NB4 (cell line): ENCODE measurements around the gene SMPD3.

Experiments used
- DNase-seq: peaks from one replicate; pipeline ENCODE4 v3.0.0; 2010; ENCODE audit warnings: low read depth
- H3K4me3 ChIP-seq: one replicate; pipeline ENCODE4 v1.5.1; 2011; ENCODE audit warnings: mild to moderate bottlenecking, low read depth, low read length, moderate library complexity
- CTCF ChIP-seq: IDR thresholded peaks from one replicate; pipeline ENCODE4 v1.5.1; 2012; ENCODE audit warnings: low read depth, low read length
- MAX ChIP-seq: IDR thresholded peaks from 2 replicates; pipeline ENCODE4 v1.6.1; 2011; ENCODE audit warnings: low read depth, low read length
- MYC ChIP-seq: IDR thresholded peaks from 2 replicates; pipeline ENCODE4 v1.6.1; 2011; ENCODE audit warnings: low read depth, low read length
- POLR2A ChIP-seq: IDR thresholded peaks from 2 replicates; pipeline ENCODE4 v1.6.1; 2011; ENCODE audit warnings: mild to moderate bottlenecking; ENCODE audit not compliant: insufficient read length; ENCODE audit errors: extremely low read depth

The SMPD3 gene

GRCh38 chr16:68387301-68387700 is 61.0 kb downstream of the SMPD3 start:
- no peak overlapping the region for H3K4me3 ChIP-seq
- TF ChIP-seq MYC = no peak
- no peak for TF ChIP-seq MAX
- no peak for TF ChIP-seq CTCF
- TF ChIP-seq POLR2A = no peak
- DNase-seq = no peak

GRCh38 chr16:68386628-68387027 is 61.7 kb downstream of the SMPD3 start:
- no peak overlapping the region for H3K4me3 ChIP-seq
- DNase-seq = no peak
- TF ChIP-seq MAX = no peak
- no peak for TF ChIP-seq POLR2A
- no peak for TF ChIP-seq CTCF
- TF ChIP-seq MYC = no peak

- peak; percentile 67 for DNase-seq
- H3K4me3 ChIP-seq = no peak overlapping the region
- no peak for TF ChIP-seq POLR2A
- TF ChIP-seq MAX = no peak
- no peak for TF ChIP-seq CTCF
- no peak for TF ChIP-seq MYC
These were observed 62.9 kb downstream of the SMPD3 start for GRCh38 chr16:68385371-68385770.

- DNase-seq = peak; percentile 78
- no peak for TF ChIP-seq CTCF
- TF ChIP-seq POLR2A = peak; percentile 28
- no peak for TF ChIP-seq MYC
- TF ChIP-seq MAX = no peak
- H3K4me3 ChIP-seq = no peak overlapping the region
These were observed 63.8 kb downstream of the SMPD3 start for GRCh38 chr16:68384288-68385161.

- DNase-seq = no peak
- H3K4me3 ChIP-seq = no peak overlapping the region
- TF ChIP-seq POLR2A (no peak), MYC (no peak), CTCF (no peak), MAX (no peak)
These were observed 64.5 kb downstream of the SMPD3 start for GRCh38 chr16:68383858-68384257.
